Measurements from ENCODE around the gene MAP3K4.

MAP3K4 gene

DNA sequence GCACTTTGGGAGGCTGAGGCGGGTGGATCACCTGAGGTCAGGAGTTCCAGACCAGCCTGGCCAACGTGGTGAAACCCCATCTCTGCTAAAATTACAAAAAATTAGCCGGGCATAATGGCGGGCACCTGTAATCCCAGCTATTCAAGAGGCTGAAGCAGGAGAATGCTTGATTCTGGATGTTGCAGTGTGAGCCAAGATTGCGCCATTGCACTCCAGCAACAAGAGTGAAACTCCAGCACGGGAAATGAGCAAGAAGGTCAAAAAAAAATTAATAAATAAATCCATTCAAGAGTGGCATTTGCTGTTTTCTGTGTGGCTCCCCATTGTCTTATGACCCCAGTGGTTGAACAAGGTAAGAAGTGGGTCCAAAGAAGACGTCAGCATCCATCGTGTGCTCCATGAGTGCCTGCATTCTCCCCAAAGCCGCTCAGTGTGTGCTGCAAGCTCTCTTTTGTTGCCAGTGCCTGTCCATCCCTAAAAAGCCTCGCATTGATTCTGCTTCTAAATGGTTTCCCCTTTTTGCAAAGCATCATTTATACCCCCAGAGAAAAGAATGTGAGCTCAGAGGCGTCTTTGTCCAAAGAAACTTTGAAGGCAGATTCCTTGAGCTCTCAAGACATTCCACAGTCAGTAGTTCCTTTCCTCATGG, 38.8 kb upstream of the MAP3K4 start:
- ATAC-seq (ENCODE audit: insufficient read depth, low read depth) (no peak), DNase-seq (no peak)
- Histone ChIP-seq H3K9me3 (ENCODE audit: insufficient read depth, low read length, severe bottlenecking) (no peaks in the 10 kb centered on the region), H3K9ac (ENCODE audit: low read depth, low read length) (no peak overlapping the region), H3K36me3 (ENCODE audit: insufficient read depth, low read length) (no peaks in the 10 kb centered on the region), H3K27ac (ENCODE audit: low read length) (no peak overlapping the region), H3K4me3 (ENCODE audit: low read depth in 1 of 2, low read length in 2 of 2) (no peak overlapping the region), H3K4me2 (ENCODE audit: insufficient read depth, low read length) (no peak overlapping the region), H3K4me1 (ENCODE audit: insufficient read depth, low read length) (no peaks in the 10 kb centered on the region), H3K27me3 (ENCODE audit: insufficient read depth, low read length, poor library complexity) (peaks cover 22% of the 10 kb centered on the region), H2AFZ (ENCODE audit: low read depth, low read length) (no peak overlapping the region), H3K79me2 (ENCODE audit: insufficient read depth, low read length) (no peaks in the 10 kb centered on the region), H4K20me1 (ENCODE audit: insufficient read depth, low read length) (no peaks in the 10 kb centered on the region)
- TF ChIP-seq, protein P1, sequence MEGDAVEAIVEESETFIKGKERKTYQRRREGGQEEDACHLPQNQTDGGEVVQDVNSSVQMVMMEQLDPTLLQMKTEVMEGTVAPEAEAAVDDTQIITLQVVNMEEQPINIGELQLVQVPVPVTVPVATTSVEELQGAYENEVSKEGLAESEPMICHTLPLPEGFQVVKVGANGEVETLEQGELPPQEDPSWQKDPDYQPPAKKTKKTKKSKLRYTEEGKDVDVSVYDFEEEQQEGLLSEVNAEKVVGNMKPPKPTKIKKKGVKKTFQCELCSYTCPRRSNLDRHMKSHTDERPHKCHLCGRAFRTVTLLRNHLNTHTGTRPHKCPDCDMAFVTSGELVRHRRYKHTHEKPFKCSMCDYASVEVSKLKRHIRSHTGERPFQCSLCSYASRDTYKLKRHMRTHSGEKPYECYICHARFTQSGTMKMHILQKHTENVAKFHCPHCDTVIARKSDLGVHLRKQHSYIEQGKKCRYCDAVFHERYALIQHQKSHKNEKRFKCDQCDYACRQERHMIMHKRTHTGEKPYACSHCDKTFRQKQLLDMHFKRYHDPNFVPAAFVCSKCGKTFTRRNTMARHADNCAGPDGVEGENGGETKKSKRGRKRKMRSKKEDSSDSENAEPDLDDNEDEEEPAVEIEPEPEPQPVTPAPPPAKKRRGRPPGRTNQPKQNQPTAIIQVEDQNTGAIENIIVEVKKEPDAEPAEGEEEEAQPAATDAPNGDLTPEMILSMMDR (IDR thresholded peaks at IDR 0.05; ENCODE audit: borderline replicate concordance, extremely low read depth, low read length, poor library complexity, severe bottlenecking): no peak
- TF ChIP-seq EZH2 (IDR thresholded peaks at IDR 0.05; ENCODE audit: borderline replicate concordance, low read depth, low read length, severe bottlenecking): no peak

DNA sequence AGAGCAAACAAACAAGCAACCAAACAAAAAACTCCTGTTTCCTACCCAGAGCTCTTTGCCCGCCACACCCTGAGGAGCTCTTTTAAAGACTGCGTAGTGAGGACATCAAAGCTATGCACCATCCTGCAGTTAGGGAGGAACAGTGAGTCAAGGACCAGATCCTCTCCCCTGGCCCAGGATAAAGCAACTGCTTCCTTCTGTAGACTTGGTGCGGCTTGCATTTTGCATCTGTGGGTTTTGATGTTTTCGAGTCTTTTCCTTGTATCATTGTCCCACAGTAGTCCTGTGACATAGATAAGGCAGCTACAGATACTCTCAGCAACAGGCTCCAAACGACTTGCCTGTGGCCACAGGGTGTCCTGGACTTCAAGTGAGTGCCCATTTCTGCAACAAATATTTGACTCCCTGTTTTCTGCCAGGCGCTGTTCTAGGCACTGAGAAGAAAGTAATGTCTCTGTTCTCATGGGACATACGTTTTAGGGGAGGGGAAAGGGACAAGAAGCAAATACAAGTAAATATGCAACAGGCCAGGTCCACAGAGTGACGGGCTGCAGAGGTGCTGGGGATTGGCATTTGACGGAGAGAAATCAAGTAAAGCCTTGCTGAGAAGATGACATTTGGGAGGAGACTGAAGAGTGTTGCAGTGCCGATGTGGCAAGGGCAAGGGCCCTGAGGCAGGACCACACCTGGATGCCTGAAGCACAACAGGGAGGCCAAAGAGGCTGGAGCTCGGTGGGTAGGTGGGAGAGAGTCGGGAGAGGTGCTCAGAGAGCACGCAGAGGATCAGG, 35.9 kb upstream of the MAP3K4 start:
- H3K4me3 ChIP-seq (ENCODE audit: low read depth in 1 of 2, low read length in 2 of 2): no peak overlapping the region
- H3K4me2 ChIP-seq (ENCODE audit: insufficient read depth, low read length): no peak overlapping the region
- no peaks in the 10 kb centered on the region for H3K9me3 ChIP-seq (ENCODE audit: insufficient read depth, low read length, severe bottlenecking)
- no peaks in the 10 kb centered on the region for H3K79me2 ChIP-seq (ENCODE audit: insufficient read depth, low read length)
- no peak overlapping the region for H3K9ac ChIP-seq (ENCODE audit: low read depth, low read length)
- H4K20me1 ChIP-seq (ENCODE audit: insufficient read depth, low read length): no peaks in the 10 kb centered on the region
- ATAC-seq (ENCODE audit: insufficient read depth, low read depth): no peak
- no peak for DNase-seq
- no peaks in the 10 kb centered on the region for H3K4me1 ChIP-seq (ENCODE audit: insufficient read depth, low read length)
- no peak overlapping the region for H2AFZ ChIP-seq (ENCODE audit: low read depth, low read length)
- TF ChIP-seq EZH2 (IDR thresholded peaks at IDR 0.05; ENCODE audit: borderline replicate concordance, low read depth, low read length, severe bottlenecking): no peak
- TF ChIP-seq, protein P1 (IDR thresholded peaks at IDR 0.05; ENCODE audit: borderline replicate concordance, extremely low read depth, low read length, poor library complexity, severe bottlenecking): no peak
- H3K27me3 ChIP-seq (ENCODE audit: insufficient read depth, low read length, poor library complexity): peaks cover 15% of the 10 kb centered on the region
- no peak overlapping the region for H3K27ac ChIP-seq (ENCODE audit: low read length)
- no peaks in the 10 kb centered on the region for H3K36me3 ChIP-seq (ENCODE audit: insufficient read depth, low read length)

DNA sequence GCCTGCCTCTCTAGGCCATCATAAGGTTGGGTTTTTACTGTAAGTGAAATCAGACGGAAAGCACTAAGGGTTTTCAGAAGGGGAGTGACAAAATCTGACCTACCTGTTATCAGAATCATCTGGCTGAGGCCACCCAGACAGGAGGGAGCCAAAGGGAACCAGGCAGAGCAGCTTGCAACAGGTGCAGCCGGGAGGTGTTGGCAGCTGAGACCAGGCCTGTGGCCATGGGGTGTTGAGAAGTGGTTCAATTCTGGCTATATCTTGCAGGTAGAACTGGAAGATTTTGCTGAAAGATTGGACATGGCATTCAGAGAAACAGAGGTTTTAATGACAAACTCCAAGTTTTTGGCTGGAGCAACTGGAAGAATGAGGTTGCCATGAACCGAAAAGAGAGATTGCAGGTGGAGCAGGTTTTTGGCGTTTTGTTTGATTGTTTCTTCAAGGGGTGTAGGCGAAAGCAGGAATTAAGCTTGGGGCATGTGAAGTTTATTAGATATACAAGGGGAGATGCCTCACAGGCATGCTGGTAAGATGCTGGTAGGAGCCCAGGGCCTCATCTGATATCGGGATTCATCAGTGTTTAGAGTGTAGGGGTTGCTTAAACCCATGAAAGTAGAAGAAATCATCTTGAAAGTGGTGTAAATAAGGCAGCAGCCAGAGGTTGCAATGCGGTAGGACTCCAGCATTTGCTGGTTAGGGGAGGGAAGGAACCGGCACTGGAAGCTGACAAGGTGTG, 35.1 kb upstream of the MAP3K4 start:
- Histone ChIP-seq H2AFZ (ENCODE audit: low read depth, low read length) (no peak overlapping the region), H3K4me3 (ENCODE audit: low read depth in 1 of 2, low read length in 2 of 2) (no peak overlapping the region), H3K36me3 (ENCODE audit: insufficient read depth, low read length) (no peaks in the 10 kb centered on the region), H3K4me2 (ENCODE audit: insufficient read depth, low read length) (no peak overlapping the region), H3K79me2 (ENCODE audit: insufficient read depth, low read length) (no peaks in the 10 kb centered on the region), H3K9me3 (ENCODE audit: insufficient read depth, low read length, severe bottlenecking) (no peaks in the 10 kb centered on the region), H3K4me1 (ENCODE audit: insufficient read depth, low read length) (no peaks in the 10 kb centered on the region), H3K27ac (ENCODE audit: low read length) (no peak overlapping the region), H3K9ac (ENCODE audit: low read depth, low read length) (no peak overlapping the region), H4K20me1 (ENCODE audit: insufficient read depth, low read length) (no peaks in the 10 kb centered on the region), H3K27me3 (ENCODE audit: insufficient read depth, low read length, poor library complexity) (peaks cover 15% of the 10 kb centered on the region)
- ATAC-seq (ENCODE audit: insufficient read depth, low read depth): no peak
- DNase-seq: no peak
- TF ChIP-seq, protein P1 (IDR thresholded peaks at IDR 0.05; ENCODE audit: borderline replicate concordance, extremely low read depth, low read length, poor library complexity, severe bottlenecking): no peak
- no peak for TF ChIP-seq EZH2 (IDR thresholded peaks at IDR 0.05; ENCODE audit: borderline replicate concordance, low read depth, low read length, severe bottlenecking)

Measured in DND-41 (cell line).